ENCODE data around the gene FRAT2.

Gene FRAT2

GRCh38 chr10:97334370-97335175 is at the start of gene FRAT2:
Gene FRAT2 (minus strand): TSS chr10:97334729. CDS start chr10:97334572, 157 bp downstream.
- peak; percentile 93 for DNase-seq (ENCODE audit: low spot score)

GRCh38 chr10:97384156-97384555 is 49.6 kb upstream of the FRAT2 start:
- no peak for DNase-seq (ENCODE audit: low spot score)

- DNase-seq (ENCODE audit: low spot score) = no peak
These were observed 48.6 kb upstream of the FRAT2 start for GRCh38 chr10:97383159-97383558.

- DNase-seq (ENCODE audit: low spot score) = no peak
These were observed 47.1 kb upstream of the FRAT2 start for GRCh38 chr10:97381626-97382025.

- DNase-seq (ENCODE audit: low spot score) = no peak
These were observed 46.0 kb upstream of the FRAT2 start for GRCh38 chr10:97380516-97380915.

- no peak for DNase-seq (ENCODE audit: low spot score)
These were observed 44.7 kb upstream of the FRAT2 start for GRCh38 chr10:97378933-97379921.

GRCh38 chr10:97376413-97376812 is 41.9 kb upstream of the FRAT2 start:
- no peak for DNase-seq (ENCODE audit: low spot score)

- no peak for DNase-seq (ENCODE audit: low spot score)
These were observed 38.9 kb upstream of the FRAT2 start for GRCh38 chr10:97373456-97373855.

- no peak for DNase-seq (ENCODE audit: low spot score)
These were observed 37.8 kb upstream of the FRAT2 start for GRCh38 chr10:97372233-97372875.

- no peak for DNase-seq (ENCODE audit: low spot score)
These were observed 37.2 kb upstream of the FRAT2 start for GRCh38 chr10:97371696-97372095.

- no peak for DNase-seq (ENCODE audit: low spot score)
These were observed 32.7 kb upstream of the FRAT2 start for GRCh38 chr10:97367126-97367649.

- DNase-seq (ENCODE audit: low spot score) = no peak
These were observed 32.0 kb upstream of the FRAT2 start for GRCh38 chr10:97366572-97366971.

- no peak for DNase-seq (ENCODE audit: low spot score)
These were observed 31.3 kb upstream of the FRAT2 start for GRCh38 chr10:97365761-97366351.

GRCh38 chr10:97363071-97363470 is 28.5 kb upstream of the FRAT2 start:
- no peak for DNase-seq (ENCODE audit: low spot score)

- no peak for DNase-seq (ENCODE audit: low spot score)
These were observed 27.9 kb upstream of the FRAT2 start for GRCh38 chr10:97362310-97363033.

GRCh38 chr10:97361537-97361901 is 27.0 kb upstream of the FRAT2 start:
- no peak for DNase-seq (ENCODE audit: low spot score)

- no peak for DNase-seq (ENCODE audit: low spot score)
These were observed 26.4 kb upstream of the FRAT2 start for GRCh38 chr10:97360705-97361536.

- DNase-seq (ENCODE audit: low spot score) = no peak
These were observed 24.3 kb upstream of the FRAT2 start for GRCh38 chr10:97358781-97359180.

- DNase-seq (ENCODE audit: low spot score) = no peak
These were observed 23.8 kb upstream of the FRAT2 start for GRCh38 chr10:97358349-97358748.

GRCh38 chr10:97356918-97357317 is 22.4 kb upstream of the FRAT2 start:
- no peak for DNase-seq (ENCODE audit: low spot score)
